HEK293 (cell line): ENCODE measurements around the gene ZBTB20.

Experiments used
- ZNF138 ChIP-seq: fragments of 450-650 bp; formaldehyde crosslinking; IDR thresholded peaks from 2 replicates; pipeline ENCODE4 v1.5.1; 2016; ENCODE audit warnings: missing biosample characterization, missing genetic modification characterization, borderline replicate concordance
- ZNF274 ChIP-seq, 2 experiments: fragments of 200-500 bp in 1 of 2; fragments of 450-650 bp in 1 of 2; sonication (Bioruptor generic) in 1 of 2; formaldehyde crosslinking in 1 of 2; IDR thresholded peaks; 2 replicates each; pipeline versions ENCODE4 v1.5.1 to v1.6.1; 2014 to 2016; ENCODE audit warnings: borderline replicate concordance in 1 of 2, inconsistent platforms in 1 of 2, low read length in 1 of 2, missing biosample characterization in 1 of 2, missing genetic modification characterization in 1 of 2
- ZNF311 ChIP-seq: fragments of 450-650 bp; formaldehyde crosslinking; IDR thresholded peaks from 2 replicates; pipeline ENCODE4 v1.5.1; 2017; ENCODE audit warnings: missing biosample characterization, missing genetic modification characterization, borderline replicate concordance
- ZNF707 ChIP-seq: fragments of 450-650 bp; formaldehyde crosslinking; IDR thresholded peaks from 2 replicates; pipeline ENCODE4 v1.5.1; 2016; ENCODE audit warnings: missing biosample characterization, missing genetic modification characterization
- TF ChIP-seq, protein P1 (sequence below): fragments of 450-650 bp; formaldehyde crosslinking; IDR thresholded peaks from 2 replicates; pipeline ENCODE4 v1.5.1; 2016; ENCODE audit warnings: missing biosample characterization, missing genetic modification characterization
- TF ChIP-seq, protein P2 (sequence below): fragments of 450-650 bp; formaldehyde crosslinking; IDR thresholded peaks from 2 replicates; pipeline ENCODE4 v1.5.1; 2016; ENCODE audit warnings: missing biosample characterization, missing genetic modification characterization, low read depth

DNA sequence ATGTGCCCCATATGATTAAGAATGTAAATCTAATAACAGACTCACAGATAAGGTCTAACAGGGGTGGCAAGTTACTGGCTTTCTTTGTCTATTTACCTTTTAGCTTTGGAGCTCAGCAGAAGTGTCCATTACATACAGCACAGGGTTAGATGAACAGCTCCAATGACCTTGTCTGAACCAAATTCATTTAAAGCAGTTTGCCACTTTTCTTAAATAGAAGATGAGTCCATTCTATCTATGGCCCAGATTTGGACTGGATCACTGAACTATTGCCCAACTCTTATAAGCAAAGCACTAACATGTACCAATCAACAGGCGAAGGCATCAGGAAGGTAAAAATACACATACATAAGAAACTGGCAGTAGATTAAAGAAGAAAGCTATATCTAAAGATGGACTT lies 638.9 kb downstream of the ZBTB20 start:
- TF ChIP-seq, protein P1, sequence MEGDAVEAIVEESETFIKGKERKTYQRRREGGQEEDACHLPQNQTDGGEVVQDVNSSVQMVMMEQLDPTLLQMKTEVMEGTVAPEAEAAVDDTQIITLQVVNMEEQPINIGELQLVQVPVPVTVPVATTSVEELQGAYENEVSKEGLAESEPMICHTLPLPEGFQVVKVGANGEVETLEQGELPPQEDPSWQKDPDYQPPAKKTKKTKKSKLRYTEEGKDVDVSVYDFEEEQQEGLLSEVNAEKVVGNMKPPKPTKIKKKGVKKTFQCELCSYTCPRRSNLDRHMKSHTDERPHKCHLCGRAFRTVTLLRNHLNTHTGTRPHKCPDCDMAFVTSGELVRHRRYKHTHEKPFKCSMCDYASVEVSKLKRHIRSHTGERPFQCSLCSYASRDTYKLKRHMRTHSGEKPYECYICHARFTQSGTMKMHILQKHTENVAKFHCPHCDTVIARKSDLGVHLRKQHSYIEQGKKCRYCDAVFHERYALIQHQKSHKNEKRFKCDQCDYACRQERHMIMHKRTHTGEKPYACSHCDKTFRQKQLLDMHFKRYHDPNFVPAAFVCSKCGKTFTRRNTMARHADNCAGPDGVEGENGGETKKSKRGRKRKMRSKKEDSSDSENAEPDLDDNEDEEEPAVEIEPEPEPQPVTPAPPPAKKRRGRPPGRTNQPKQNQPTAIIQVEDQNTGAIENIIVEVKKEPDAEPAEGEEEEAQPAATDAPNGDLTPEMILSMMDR (tag by site-specific recombination): no peak
- TF ChIP-seq ZNF311 (no peak), ZNF707 (no peak), ZNF138 (no peak), ZNF274 (IDR thresholded peaks at IDR 0.05; ENCODE audit: low read length) (no peak), ZNF274 (tag by site-specific recombination; IDR thresholded peaks at IDR 0.05; ENCODE audit: borderline replicate concordance) (no peak)
- TF ChIP-seq, protein P2, sequence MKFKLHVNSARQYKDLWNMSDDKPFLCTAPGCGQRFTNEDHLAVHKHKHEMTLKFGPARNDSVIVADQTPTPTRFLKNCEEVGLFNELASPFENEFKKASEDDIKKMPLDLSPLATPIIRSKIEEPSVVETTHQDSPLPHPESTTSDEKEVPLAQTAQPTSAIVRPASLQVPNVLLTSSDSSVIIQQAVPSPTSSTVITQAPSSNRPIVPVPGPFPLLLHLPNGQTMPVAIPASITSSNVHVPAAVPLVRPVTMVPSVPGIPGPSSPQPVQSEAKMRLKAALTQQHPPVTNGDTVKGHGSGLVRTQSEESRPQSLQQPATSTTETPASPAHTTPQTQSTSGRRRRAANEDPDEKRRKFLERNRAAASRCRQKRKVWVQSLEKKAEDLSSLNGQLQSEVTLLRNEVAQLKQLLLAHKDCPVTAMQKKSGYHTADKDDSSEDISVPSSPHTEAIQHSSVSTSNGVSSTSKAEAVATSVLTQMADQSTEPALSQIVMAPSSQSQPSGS (tag by site-specific recombination): no peak
